Naive thymus-derived CD4-positive, alpha-beta T cell (primary cell): Measurements from ENCODE around the gene KCTD19. TPM values are rescaled to one million over a fixed set of nuclear protein-coding genes. Genes with fewer than 3 reads are reported as not detected.

Source experiments
- ATAC-seq: fragments of 150-1000 bp; cut with Tn5 transposase; 2 replicates; pipeline ENCODE4 v1.10.0; 2021; ENCODE audit warnings: mild to moderate bottlenecking, moderate library complexity
- CTCF ChIA-PET: fragments of 350-600 bp; sonication (Branson Sonifier 250); formaldehyde crosslinking; loops from one replicate; lab custom pipeline; 2021; ENCODE audit warnings: antibody characterized with exemption; lab: Charles Lee
- POLR2A ChIA-PET: fragments of 350-600 bp; sonication (Branson Sonifier 250); formaldehyde crosslinking; loops from one replicate; lab custom pipeline; 2021; ENCODE audit warnings: antibody characterized with exemption, inconsistent platforms; lab: Charles Lee
- DNase-seq, 9 donors: peaks; one replicate each; pipeline versions ENCODE4 v3.0.0 to v3.0.0-alpha.2; 2020 to 2022; ENCODE audit warnings: mixed read lengths in 1 of 9
- H3K27ac ChIP-seq: one replicate; pipeline ENCODE4 v1.7.0; 2013; ENCODE audit warnings: mild to moderate bottlenecking, low read depth, low read length, moderate library complexity
- H3K27me3 ChIP-seq, 2 donors: one replicate each; pipeline ENCODE4 v1.7.0; 2013; ENCODE audit warnings: low read length in 2 of 2, mild to moderate bottlenecking in 2 of 2, moderate library complexity in 2 of 2; ENCODE audit not compliant: control insufficient read depth in 2 of 2, insufficient read depth in 2 of 2
- H3K36me3 ChIP-seq, 3 experiments: 1 replicate in 2 of 3; 2 replicates in 1 of 3; pipeline ENCODE4 v1.7.0; 2013; ENCODE audit warnings: low read length in 3 of 3, mild to moderate bottlenecking in 3 of 3, moderate library complexity in 1 of 3; ENCODE audit not compliant: insufficient read depth in 3 of 3, control insufficient read depth in 2 of 3
- H3K4me1 ChIP-seq, 2 donors: one replicate each; pipeline ENCODE4 v1.7.0; 2013; ENCODE audit warnings: low read length in 2 of 2, mild to moderate bottlenecking in 2 of 2, moderate library complexity in 1 of 2; ENCODE audit not compliant: control insufficient read depth in 2 of 2, insufficient read depth in 2 of 2
- H3K4me3 ChIP-seq: 2 replicates; pipeline ENCODE4 v1.7.0; 2013; ENCODE audit warnings: mild to moderate bottlenecking, low read length
- H3K9me3 ChIP-seq, 3 experiments: 1 replicate in 2 of 3; 2 replicates in 1 of 3; pipeline ENCODE4 v1.7.0; 2013; ENCODE audit warnings: low read length in 3 of 3; ENCODE audit not compliant: control insufficient read depth in 2 of 3
- H3K27ac Mint-ChIP-seq, 9 donors: one replicate each; pipeline ENCODE4 v1.8.0; 2020 to 2022; ENCODE audit warnings: mixed read lengths in 9 of 9, mild to moderate bottlenecking in 8 of 9, moderate library complexity in 5 of 9, inconsistent platforms in 2 of 9
- H3K27me3 Mint-ChIP-seq, 5 donors: one replicate each; pipeline ENCODE4 v1.8.0; 2021 to 2022; ENCODE audit warnings: mixed read lengths in 5 of 5, mild to moderate bottlenecking in 1 of 5
- H3K36me3 Mint-ChIP-seq, 5 donors: one replicate each; pipeline ENCODE4 v1.8.0; 2020 to 2022; ENCODE audit warnings: mixed read lengths in 5 of 5, mild to moderate bottlenecking in 3 of 5, inconsistent platforms in 1 of 5
- H3K4me1 Mint-ChIP-seq, 7 donors: one replicate each; pipeline ENCODE4 v1.8.0; 2020 to 2022; ENCODE audit warnings: mixed read lengths in 7 of 7, mild to moderate bottlenecking in 3 of 7, inconsistent platforms in 1 of 7
- H3K4me3 Mint-ChIP-seq, 10 donors: one replicate each; pipeline ENCODE4 v1.8.0; 2020 to 2022; ENCODE audit warnings: mild to moderate bottlenecking in 10 of 10, mixed read lengths in 10 of 10, moderate library complexity in 6 of 10, inconsistent platforms in 2 of 10
- H3K9me3 Mint-ChIP-seq, 11 donors: one replicate each; pipeline ENCODE4 v1.8.0; 2020 to 2022; ENCODE audit warnings: mixed read lengths in 11 of 11, mild to moderate bottlenecking in 4 of 11, inconsistent platforms in 1 of 11, moderate library complexity in 1 of 11
- intact Hi-C, 2 donors: fragments of 100-400 bp; cut with micrococcal nuclease; formaldehyde crosslinking; loops; one replicate each; pipeline ENCODE4 v1.15.1; 2023
- polyA plus RNA-seq, 2 donors: library from polyadenylated mRNA; unstranded; fragments of 300-500 nt; fragmentation: Illumina TruSeq; gene quantifications; one replicate each; pipeline ENCODE4 v1.2.3, GENCODE V29; 2021
- total RNA-seq, 6 experiments: library from RNA in 5 of 6; stranded (reverse) in 5 of 6; gene quantifications; 1 replicate in 5 of 6; 2 replicates in 1 of 6; pipeline ENCODE4 v1.2.3 and lab custom pipeline; 2021 to 2026

KCTD19 gene
- total and polyA plus RNA-seq, 7 experiments from 2014 or later, result 0.05 to 0.39 TPM; not detected in 5

GRCh38 chr16:67301080-67301782 lies 25.3 kb downstream of the KCTD19 start:
- H3K27ac Mint-ChIP-seq, result no peak overlapping the region
- POLR2A ChIA-PET, result no interaction called here
- Histone ChIP-seq H3K4me3 (no peak overlapping the region), H3K27ac (no peak overlapping the region), H3K4me1 (no peaks in the 10 kb centered on the region), H3K36me3 (no peaks in the 10 kb centered on the region), H3K27me3 (no peaks in the 10 kb centered on the region), H3K9me3 (no peaks in the 10 kb centered on the region)
- no peak overlapping the region for H3K4me3 Mint-ChIP-seq
- DNase-seq (no peak), ATAC-seq (no peak)
- no peaks in the 10 kb centered on the region for H3K36me3 Mint-ChIP-seq
- intact Hi-C loops, result no loop called here
- no peaks in the 10 kb centered on the region for H3K4me1 Mint-ChIP-seq
- peaks cover 0 to 4% (median 0%) of the 10 kb centered on the region in 5 donors for H3K27me3 Mint-ChIP-seq
- CTCF ChIA-PET, result no interaction called here
- no peaks in the 10 kb centered on the region for H3K9me3 Mint-ChIP-seq

- Histone ChIP-seq H3K27me3 (no peaks in the 10 kb centered on the region), H3K4me3 (no peak overlapping the region), H3K9me3 (no peaks in the 10 kb centered on the region), H3K36me3 (no peaks in the 10 kb centered on the region), H3K4me1 (no peaks in the 10 kb centered on the region), H3K27ac (no peak overlapping the region)
- H3K9me3 Mint-ChIP-seq, result no peaks in the 10 kb centered on the region
- H3K4me1 Mint-ChIP-seq, result no peaks in the 10 kb centered on the region
- ChIA-PET POLR2A (no interaction called here), CTCF (no interaction called here)
- no peak overlapping the region for H3K4me3 Mint-ChIP-seq
- H3K27ac Mint-ChIP-seq, result no peak overlapping the region
- intact Hi-C loops, result no loop called here
- H3K27me3 Mint-ChIP-seq, result peaks cover 0 to 4% (median 0%) of the 10 kb centered on the region in 5 donors
- ATAC-seq (no peak), DNase-seq (no peak)
- H3K36me3 Mint-ChIP-seq, result no peaks in the 10 kb centered on the region
These were observed 27.3 kb downstream of the KCTD19 start for GRCh38 chr16:67299269-67299668.

- DNase-seq (no peak), ATAC-seq (no peak)
- Histone ChIP-seq H3K27ac (no peak overlapping the region), H3K36me3 (no peaks in the 10 kb centered on the region), H3K9me3 (no peaks in the 10 kb centered on the region), H3K27me3 (no peaks in the 10 kb centered on the region), H3K4me3 (no peak overlapping the region), H3K4me1 (no peaks in the 10 kb centered on the region)
- Mint-ChIP-seq H3K4me3 (no peak overlapping the region), H3K4me1 (no peaks in the 10 kb centered on the region), H3K27me3 (peaks cover 0 to 4% (median 0%) of the 10 kb centered on the region in 5 donors), H3K9me3 (no peaks in the 10 kb centered on the region), H3K36me3 (no peaks in the 10 kb centered on the region), H3K27ac (no peak overlapping the region)
- intact Hi-C loops, result no loop called here
- ChIA-PET POLR2A (interaction anchor here (0.6 kb wide), 1 partner anchor 10 kb away, joined by 3 read pairs; no protein-coding TSS in a partner anchor), CTCF (no interaction called here)
These were observed 28.3 kb downstream of the KCTD19 start for GRCh38 chr16:67298277-67298676.

- no peak for DNase-seq
- Mint-ChIP-seq H3K27me3 (peaks cover 0 to 4% (median 0%) of the 10 kb centered on the region in 5 donors), H3K4me3 (no peak overlapping the region), H3K4me1 (no peaks in the 10 kb centered on the region), H3K9me3 (no peaks in the 10 kb centered on the region), H3K36me3 (no peaks in the 10 kb centered on the region), H3K27ac (no peak overlapping the region)
- Histone ChIP-seq H3K27ac (no peak overlapping the region), H3K9me3 (no peaks in the 10 kb centered on the region), H3K4me3 (no peak overlapping the region), H3K27me3 (no peaks in the 10 kb centered on the region), H3K36me3 (no peaks in the 10 kb centered on the region), H3K4me1 (no peaks in the 10 kb centered on the region)
- intact Hi-C loops, result no loop called here
- ChIA-PET POLR2A (interaction anchor here (0.9 kb wide), 1 partner anchor 25 kb away, joined by 3 read pairs; no protein-coding TSS in a partner anchor), CTCF (no interaction called here)
- no peak for ATAC-seq
These were observed 30.1 kb downstream of the KCTD19 start for GRCh38 chr16:67296420-67296819.

GRCh38 chr16:67294938-67295361 lies 31.6 kb downstream of the KCTD19 start:
- ATAC-seq (no peak), DNase-seq (no peak)
- no peaks in the 10 kb centered on the region for H3K4me1 Mint-ChIP-seq
- Histone ChIP-seq H3K36me3 (no peaks in the 10 kb centered on the region), H3K4me1 (peaks cover 0 to 8% of the 10 kb centered on the region in 2 donors), H3K27me3 (no peaks in the 10 kb centered on the region), H3K27ac (no peak overlapping the region), H3K4me3 (no peak overlapping the region), H3K9me3 (no peaks in the 10 kb centered on the region)
- intact Hi-C loops, result no loop called here
- no peaks in the 10 kb centered on the region for H3K27me3 Mint-ChIP-seq
- no peaks in the 10 kb centered on the region for H3K9me3 Mint-ChIP-seq
- peak overlapping the region in 1 of 9 donors; percentile 67 for H3K27ac Mint-ChIP-seq
- no peaks in the 10 kb centered on the region for H3K36me3 Mint-ChIP-seq
- ChIA-PET CTCF (interaction anchor here (0.6 kb wide), 1 partner anchor 489 kb away, joined by 5 read pairs; no protein-coding TSS in a partner anchor), POLR2A (no interaction called here)
- H3K4me3 Mint-ChIP-seq, result no peak overlapping the region

GRCh38 chr16:67294171-67294757 lies 32.3 kb downstream of the KCTD19 start:
- intact Hi-C loops, result no loop called here
- H3K4me3 ChIP-seq, result no peak overlapping the region
- H3K9me3 Mint-ChIP-seq, result no peaks in the 10 kb centered on the region
- POLR2A ChIA-PET, result no interaction called here
- no peaks in the 10 kb centered on the region for H3K27me3 Mint-ChIP-seq
- DNase-seq, result no peak
- no peaks in the 10 kb centered on the region for H3K36me3 ChIP-seq
- CTCF ChIA-PET, result interaction anchor here (0.6 kb wide), 2 partner anchors 490 to 498 kb away, joined by 4 to 5 read pairs; no protein-coding TSS in a partner anchor
- no peaks in the 10 kb centered on the region for H3K9me3 ChIP-seq
- no peak for ATAC-seq
- H3K4me3 Mint-ChIP-seq, result no peak overlapping the region
- H3K27ac ChIP-seq, result no peak overlapping the region
- no peaks in the 10 kb centered on the region for H3K36me3 Mint-ChIP-seq
- no peaks in the 10 kb centered on the region for H3K27me3 ChIP-seq
- H3K27ac Mint-ChIP-seq, result no peak overlapping the region
- peaks cover 0 to 13% of the 10 kb centered on the region in 2 donors for H3K4me1 ChIP-seq
- peaks cover 0 to 6% (median 0%) of the 10 kb centered on the region in 7 donors for H3K4me1 Mint-ChIP-seq
